Measurements from ENCODE around the gene AGRN. TPM values are rescaled to one million over a fixed set of nuclear protein-coding genes. Genes with fewer than 3 reads are reported as not detected.
"Not testable (repeated sequence)": the region's sequence is repeated elsewhere in the genome, so short reads cannot be mapped to it uniquely, and the experiment has no call there.

Gene AGRN
- total RNA-seq, 1 experiment from 2014 or later = 286 TPM

GRCh38 chr1:1073743-1074587 is 54.0 kb downstream of the AGRN start, which contains the start of gene RNF223:
Gene RNF223, minus strand, starts transcription at chr1:1074306. Its CDS starts 1,740 bp downstream, at chr1:1072566.
- POLR2A ChIA-PET = interaction anchor here (0.6 kb wide), 2 partner anchors 74 to 437 kb away, joined by 3 to 4 read pairs; partner anchors contain the start of gene HES4
- Mint-ChIP-seq H3K9me3 (ENCODE audit: unreplicated experiment) (no peaks in the 10 kb centered on the region), H3K4me3 (ENCODE audit: unreplicated experiment) (no peak within 1 kb of the TSS), H3K4me1 (ENCODE audit: insufficient read depth, unreplicated experiment) (peaks cover 10% of the 10 kb centered on the region), H3K36me3 (ENCODE audit: insufficient read depth, unreplicated experiment) (no peaks in the 10 kb centered on the region), H3K27ac (ENCODE audit: low read depth, unreplicated experiment) (no peak within 1 kb of the TSS), H3K27me3 (ENCODE audit: insufficient read depth, unreplicated experiment) (no peaks in the 10 kb centered on the region)
- CTCF ChIA-PET = interaction anchor here (2.2 kb wide), 2 partner anchors 10 to 11 kb away, joined by 6 to 7 read pairs; no protein-coding TSS in a partner anchor
- intact Hi-C loops (cut with micrococcal nuclease) = no loop called here
- BruUV-seq (replicated peaks) = no TSS peak
- DNase-seq (ENCODE audit: unreplicated experiment) = peak; percentile 49
- TF ChIP-seq CTCF (IDR thresholded peaks at IDR 0.05; ENCODE audit: unreplicated experiment) = no peak

GRCh38 chr1:1074631-1075147 is 54.8 kb downstream of the AGRN start:
- H3K27me3 Mint-ChIP-seq (ENCODE audit: insufficient read depth, unreplicated experiment) = no peaks in the 10 kb centered on the region
- TF ChIP-seq CTCF (IDR thresholded peaks at IDR 0.05; ENCODE audit: unreplicated experiment) = no peak
- no peak for DNase-seq (ENCODE audit: unreplicated experiment)
- H3K27ac Mint-ChIP-seq (ENCODE audit: low read depth, unreplicated experiment) = no peak overlapping the region
- no peak overlapping the region for H3K4me3 Mint-ChIP-seq (ENCODE audit: unreplicated experiment)
- H3K36me3 Mint-ChIP-seq (ENCODE audit: insufficient read depth, unreplicated experiment) = no peaks in the 10 kb centered on the region
- peaks cover 10% of the 10 kb centered on the region for H3K4me1 Mint-ChIP-seq (ENCODE audit: insufficient read depth, unreplicated experiment)
- intact Hi-C loops (cut with micrococcal nuclease) = no loop called here
- ChIA-PET CTCF (interaction anchor here (0.6 to 2.2 kb wide), 2 partner anchors 11 to 183 kb away, joined by 3 to 7 read pairs; no protein-coding TSS in a partner anchor), POLR2A (interaction anchor here (0.6 kb wide), 2 partner anchors 74 to 436 kb away, joined by 3 to 4 read pairs; partner anchors contain the start of gene HES4)
- no TSS peak for BruUV-seq (replicated peaks)
- H3K9me3 Mint-ChIP-seq (ENCODE audit: unreplicated experiment) = no peaks in the 10 kb centered on the region

- no peaks in the 10 kb centered on the region for H3K9me3 Mint-ChIP-seq (ENCODE audit: unreplicated experiment)
- no peak for TF ChIP-seq CTCF (IDR thresholded peaks at IDR 0.05; ENCODE audit: unreplicated experiment)
- CTCF ChIA-PET = interaction anchor here (0.6 to 2.2 kb wide), 2 partner anchors 11 to 183 kb away, joined by 3 to 7 read pairs; no protein-coding TSS in a partner anchor
- intact Hi-C loops (cut with micrococcal nuclease) = no loop called here
- no peaks in the 10 kb centered on the region for H3K36me3 Mint-ChIP-seq (ENCODE audit: insufficient read depth, unreplicated experiment)
- no peak overlapping the region for H3K27ac Mint-ChIP-seq (ENCODE audit: low read depth, unreplicated experiment)
- DNase-seq (ENCODE audit: unreplicated experiment) = no peak
- POLR2A ChIA-PET = no interaction called here
- no peaks in the 10 kb centered on the region for H3K27me3 Mint-ChIP-seq (ENCODE audit: insufficient read depth, unreplicated experiment)
- peaks cover 10% of the 10 kb centered on the region for H3K4me1 Mint-ChIP-seq (ENCODE audit: insufficient read depth, unreplicated experiment)
- no TSS peak for BruUV-seq (replicated peaks)
- no peak overlapping the region for H3K4me3 Mint-ChIP-seq (ENCODE audit: unreplicated experiment)
Measured at GRCh38 chr1:1075148-1075935, 55.4 kb downstream of the AGRN start.

GRCh38 chr1:1077396-1077795 is 57.5 kb downstream of the AGRN start:
- POLR2A ChIA-PET; H3K27me3 Mint-ChIP-seq (ENCODE audit: insufficient read depth, unreplicated experiment); H3K4me1 Mint-ChIP-seq (ENCODE audit: insufficient read depth, unreplicated experiment); CTCF ChIA-PET; H3K27ac Mint-ChIP-seq (ENCODE audit: low read depth, unreplicated experiment); intact Hi-C loops (cut with micrococcal nuclease); BruUV-seq (replicated peaks); H3K9me3 Mint-ChIP-seq (ENCODE audit: unreplicated experiment); DNase-seq (ENCODE audit: unreplicated experiment); H3K4me3 Mint-ChIP-seq (ENCODE audit: unreplicated experiment); H3K36me3 Mint-ChIP-seq (ENCODE audit: insufficient read depth, unreplicated experiment): not testable (repeated sequence)
